HEK293T (cell line): ENCODE data around the gene CCDC85B.

Experiments
- CTCF ChIA-PET: fragments of 350-600 bp; formaldehyde crosslinking; extraction: SDS; loops from one replicate; lab custom pipeline; 2021; ENCODE audit warnings: antibody characterized with exemption, inconsistent platforms; lab: Yijun Ruan, JAX
- POLR2A ChIA-PET: fragments of 350-600 bp; formaldehyde crosslinking; extraction: SDS; loops from one replicate; lab custom pipeline; 2020; ENCODE audit warnings: antibody characterized with exemption, inconsistent platforms; lab: Yijun Ruan, JAX
- DNase-seq: peaks from one replicate; pipeline ENCODE4 v3.0.0; 2012; ENCODE audit warnings: mixed read lengths; ENCODE audit errors: extremely low spot score
- ARNT ChIP-seq: fragments of 450-650 bp; IDR thresholded peaks from 2 replicates; pipeline ENCODE4 v1.6.1; 2017; ENCODE audit warnings: mild to moderate bottlenecking
- BHLHE40 ChIP-seq: fragments of 450-650 bp; IDR thresholded peaks from 2 replicates; pipeline ENCODE4 v1.6.1; 2016; ENCODE audit warnings: mild to moderate bottlenecking, moderate library complexity, borderline replicate concordance
- CTBP1 ChIP-seq: fragments of 450-650 bp; IDR thresholded peaks from 2 replicates; pipeline ENCODE4 v1.6.1; 2016; ENCODE audit warnings: borderline replicate concordance
- ELF4 ChIP-seq: fragments of 450-650 bp; IDR thresholded peaks from 2 replicates; pipeline ENCODE4 v1.6.1; 2017; ENCODE audit warnings: antibody characterized with exemption
- FOXA1 ChIP-seq: fragments of 450-650 bp; IDR thresholded peaks from 2 replicates; pipeline ENCODE4 v1.6.1; 2016; ENCODE audit warnings: mild to moderate bottlenecking
- FOXK2 ChIP-seq: fragments of 450-650 bp; IDR thresholded peaks from 2 replicates; pipeline ENCODE4 v1.6.1; 2016; ENCODE audit warnings: mild to moderate bottlenecking
- FOXM1 ChIP-seq: fragments of 450-650 bp; IDR thresholded peaks from 2 replicates; pipeline ENCODE4 v1.6.1; 2017; ENCODE audit warnings: mild to moderate bottlenecking, borderline replicate concordance
- HDGF ChIP-seq: fragments of 450-650 bp; IDR thresholded peaks from 2 replicates; pipeline ENCODE4 v1.6.1; 2017; ENCODE audit warnings: antibody characterized with exemption, borderline replicate concordance
- L3MBTL2 ChIP-seq: fragments of 450-650 bp; conservative IDR thresholded peaks from 2 replicates; pipeline ENCODE4 v1.6.1; 2016; ENCODE audit warnings: mild to moderate bottlenecking
- LEF1 ChIP-seq: fragments of 450-650 bp; IDR thresholded peaks from 2 replicates; pipeline ENCODE4 v1.6.1; 2017; ENCODE audit warnings: mild to moderate bottlenecking, borderline replicate concordance
- NFRKB ChIP-seq: fragments of 450-650 bp; IDR thresholded peaks from 2 replicates; pipeline ENCODE4 v1.6.1; 2016; ENCODE audit warnings: mild to moderate bottlenecking, moderate library complexity
- SP1 ChIP-seq: fragments of 450-650 bp; IDR thresholded peaks from 2 replicates; pipeline ENCODE4 v1.6.1; 2017
- SUZ12 ChIP-seq: fragments of 450-650 bp; IDR thresholded peaks from 2 replicates; pipeline ENCODE4 v1.6.1; 2016; ENCODE audit warnings: mild to moderate bottlenecking
- TARDBP ChIP-seq: fragments of 450-650 bp; IDR thresholded peaks from 2 replicates; pipeline ENCODE4 v1.6.1; 2016
- ZNF384 ChIP-seq: fragments of 450-650 bp; IDR thresholded peaks from 2 replicates; pipeline ENCODE4 v1.6.1; 2016
- TF ChIP-seq, protein P1 (sequence below): fragments of 450-650 bp; IDR thresholded peaks from 2 replicates; pipeline ENCODE4 v1.6.1; 2016

CCDC85B gene

GRCh38 chr11:65883786-65884715 lies 6.4 kb upstream of the CCDC85B start:
- TF ChIP-seq FOXA1 (no peak), ZNF384 (no peak), NFRKB (no peak), BHLHE40 (no peak), HDGF (no peak), ELF4 (no peak), ARNT (no peak), CTBP1 (no peak), LEF1 (no peak), FOXK2 (no peak), SUZ12 (no peak), FOXM1 (no peak), L3MBTL2 (no peak), TARDBP (no peak), SP1 (no peak)
- TF ChIP-seq, protein P1, sequence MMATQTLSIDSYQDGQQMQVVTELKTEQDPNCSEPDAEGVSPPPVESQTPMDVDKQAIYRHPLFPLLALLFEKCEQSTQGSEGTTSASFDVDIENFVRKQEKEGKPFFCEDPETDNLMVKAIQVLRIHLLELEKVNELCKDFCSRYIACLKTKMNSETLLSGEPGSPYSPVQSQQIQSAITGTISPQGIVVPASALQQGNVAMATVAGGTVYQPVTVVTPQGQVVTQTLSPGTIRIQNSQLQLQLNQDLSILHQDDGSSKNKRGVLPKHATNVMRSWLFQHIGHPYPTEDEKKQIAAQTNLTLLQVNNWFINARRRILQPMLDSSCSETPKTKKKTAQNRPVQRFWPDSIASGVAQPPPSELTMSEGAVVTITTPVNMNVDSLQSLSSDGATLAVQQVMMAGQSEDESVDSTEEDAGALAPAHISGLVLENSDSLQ: no peak
- DNase-seq: no peak
- POLR2A ChIA-PET: interaction anchor here (1.1 to 12.4 kb wide), 4 partner anchors 10 to 172 kb away, joined by 4 to 289 read pairs (median 6); partner anchors contain the start of genes CFL1, EFEMP2, KAT5 and MUS81
- CTCF ChIA-PET: interaction anchor here (0.5 to 2.6 kb wide), 16 partner anchors 10 to 186 kb away, joined by 3 to 14 read pairs (median 3); partner anchors contain the start of genes KAT5, MUS81 and PACS1

- peak; percentile 76 for DNase-seq
Observed at GRCh38 chr11:65884716-65885092, 5.8 kb upstream of the CCDC85B start.

GRCh38 chr11:65885231-65885630 lies 5.2 kb upstream of the CCDC85B start:
- POLR2A ChIA-PET: interaction anchor here (0.9 to 12.4 kb wide), 6 partner anchors 11 to 173 kb away, joined by 3 to 289 read pairs (median 4); partner anchors contain the start of genes CFL1, EFEMP2, KAT5 and MUS81
- TF ChIP-seq ELF4 (no peak), BHLHE40 (no peak), SUZ12 (no peak), NFRKB (no peak), TARDBP (no peak), LEF1 (no peak), CTBP1 (no peak), FOXA1 (no peak), ZNF384 (no peak), FOXK2 (no peak), HDGF (no peak), L3MBTL2 (no peak), SP1 (no peak), ARNT (no peak), FOXM1 (no peak)
- TF ChIP-seq, protein P1: no peak
- no peak for DNase-seq
- CTCF ChIA-PET: interaction anchor here (0.6 to 2.6 kb wide), 16 partner anchors 10 to 179 kb away, joined by 3 to 14 read pairs (median 4); partner anchors contain the start of genes KAT5 and MUS81

More at GRCh38 chr11:65884716-65885092, 5.8 kb upstream of the CCDC85B start:
- no peak for TF ChIP-seq LEF1
- TF ChIP-seq NFRKB: no peak
- TF ChIP-seq SP1: no peak
- no peak for TF ChIP-seq TARDBP
- TF ChIP-seq SUZ12: no peak
- TF ChIP-seq FOXM1: 0 out of 2 replicates have a peak, but pooled peaks have one; percentile 39
- no peak for TF ChIP-seq L3MBTL2
- TF ChIP-seq FOXA1: no peak
- ChIA-PET CTCF (interaction anchor here (0.5 to 2.6 kb wide), 18 partner anchors 10 to 185 kb away, joined by 3 to 14 read pairs (median 3); partner anchors contain the start of genes KAT5, MUS81 and PACS1), POLR2A (interaction anchor here (1.1 to 12.4 kb wide), 5 partner anchors 10 to 172 kb away, joined by 4 to 289 read pairs (median 5); partner anchors contain the start of genes CFL1, EFEMP2, KAT5 and MUS81)

DNA sequence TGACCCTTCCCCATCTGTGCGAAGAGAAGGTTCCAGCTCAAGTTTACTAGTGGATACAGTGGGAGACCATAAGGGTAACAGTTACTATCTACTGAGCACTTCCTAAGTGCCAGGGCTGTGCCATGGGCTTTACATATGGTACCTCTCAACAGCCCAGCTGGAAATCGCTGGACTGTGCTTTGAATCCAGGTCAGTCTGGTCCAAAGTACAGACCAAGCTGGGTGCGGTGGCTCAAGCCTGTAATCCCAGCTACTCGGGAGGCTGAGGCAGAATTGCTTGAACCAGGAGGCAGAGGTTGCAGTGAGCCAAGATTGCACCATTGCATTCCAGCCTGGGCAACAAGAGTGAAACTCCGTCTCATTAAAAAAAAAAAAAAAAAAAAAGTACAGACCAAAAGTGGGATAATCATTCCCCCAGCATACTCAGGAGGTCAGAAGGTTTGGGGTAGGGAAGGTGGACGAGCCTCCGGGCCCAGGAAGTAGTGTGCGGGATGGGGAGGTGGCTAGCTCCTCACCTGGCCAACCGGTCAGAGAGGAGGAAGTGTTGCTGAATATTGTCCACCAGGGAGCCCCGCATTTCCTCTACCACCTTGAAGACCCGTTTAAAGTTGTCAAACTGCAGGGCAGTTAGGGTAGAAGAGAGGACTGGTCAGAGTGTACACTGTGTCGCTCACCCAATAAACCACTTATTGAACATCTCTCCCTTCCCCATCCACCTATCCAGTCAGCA lies 4.5 kb upstream of the CCDC85B start:
- ChIA-PET CTCF (interaction anchor here (0.6 to 2.6 kb wide), 5 partner anchors 15 to 103 kb away, joined by 4 to 14 read pairs (median 8); partner anchors contain the start of gene MUS81), POLR2A (interaction anchor here (0.9 to 12.4 kb wide), 4 partner anchors 22 to 174 kb away, joined by 3 to 289 read pairs (median 6); partner anchors contain the start of genes CFL1, EFEMP2, KAT5 and MUS81)
- TF ChIP-seq L3MBTL2: no peak
- TF ChIP-seq ZNF384: no peak
- no peak for TF ChIP-seq NFRKB
- no peak for TF ChIP-seq FOXK2
- no peak for TF ChIP-seq HDGF
- TF ChIP-seq ELF4: no peak
- TF ChIP-seq SP1: no peak
- TF ChIP-seq FOXM1: no peak
- no peak for TF ChIP-seq BHLHE40
- TF ChIP-seq LEF1: no peak
- TF ChIP-seq CTBP1: no peak

More for the DNA sequence above, 4.5 kb upstream of the CCDC85B start:
- no peak for DNase-seq
